Measurements from ENCODE around the gene PLBD1.

PLBD1 gene

DNA sequence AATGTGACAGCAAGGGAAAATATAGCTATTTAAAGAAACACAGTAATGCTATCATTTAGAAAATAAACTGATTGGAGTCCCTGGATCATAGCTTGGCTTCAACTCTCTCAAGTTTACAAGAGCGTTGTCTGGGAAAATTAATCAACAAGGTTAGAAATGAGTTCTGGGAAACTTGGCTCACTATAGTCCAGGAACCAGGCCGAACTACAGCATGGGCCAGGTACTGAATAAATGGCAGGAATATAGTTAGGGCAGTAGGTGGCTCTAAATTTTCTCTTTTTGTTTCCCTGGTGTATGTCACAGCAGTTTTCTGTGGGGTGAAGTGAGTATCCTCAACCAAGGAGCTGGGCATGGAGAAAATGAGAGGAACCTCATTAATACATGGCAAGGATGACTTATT is 72.4 kb downstream of the PLBD1 start:
- no peak for DNase-seq

DNA sequence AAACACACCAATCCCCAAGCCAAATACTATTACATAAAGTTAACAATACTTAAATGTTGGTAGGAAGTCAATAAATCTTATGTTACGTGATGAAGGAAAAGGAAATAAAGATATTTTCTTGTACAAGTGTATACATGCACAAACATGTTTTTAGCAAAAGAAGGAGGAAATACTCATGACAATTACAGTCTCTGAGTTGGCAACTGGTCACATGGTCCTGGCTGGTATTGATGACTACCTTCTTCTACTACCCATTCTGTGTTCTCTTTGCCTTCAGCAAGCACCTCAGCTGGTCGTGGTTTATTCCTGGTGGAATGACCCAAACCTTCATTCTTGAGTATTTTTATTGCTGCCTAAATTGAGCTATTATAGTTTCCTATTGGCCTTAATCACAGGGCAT is 84.8 kb downstream of the PLBD1 start:
- DNase-seq: no peak

DNA sequence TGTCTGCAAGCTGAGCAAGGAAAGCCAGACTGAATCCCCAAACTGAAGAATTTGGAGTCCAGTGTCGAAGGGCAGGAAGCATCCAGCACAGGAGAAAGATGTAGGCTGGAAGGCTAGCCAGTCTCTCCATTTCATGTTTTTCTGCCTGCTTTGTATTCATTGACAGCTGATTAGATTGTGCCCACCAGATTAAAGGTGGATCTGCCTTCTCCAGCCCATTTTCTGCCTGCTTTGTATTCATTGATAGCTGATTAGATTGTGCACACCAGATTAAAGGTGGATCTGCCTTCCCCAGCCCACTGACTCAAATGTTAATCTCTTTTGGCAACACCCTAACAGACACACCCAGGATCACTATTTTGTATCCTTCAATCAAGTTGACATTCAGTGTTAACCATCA is 85.3 kb downstream of the PLBD1 start:
- no peak for DNase-seq

DNA sequence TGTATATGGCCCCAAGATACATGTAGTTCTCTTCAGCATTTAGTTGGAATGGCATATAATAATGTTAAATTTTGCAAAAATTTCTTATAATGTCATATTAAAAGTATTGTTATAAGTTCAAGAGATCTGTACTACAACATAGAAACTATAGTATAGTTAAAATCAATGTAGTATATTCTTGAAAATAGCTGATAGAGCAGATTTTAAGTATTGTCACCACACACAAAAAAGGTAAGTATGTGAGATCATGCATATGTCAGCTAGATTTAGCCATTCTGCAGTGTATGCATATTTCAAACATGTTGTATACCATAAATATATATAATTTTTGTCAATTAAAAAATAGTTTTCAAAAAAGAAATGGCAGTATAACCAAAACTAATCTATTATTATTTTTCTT is 86.5 kb downstream of the PLBD1 start:
- no peak for DNase-seq

DNA sequence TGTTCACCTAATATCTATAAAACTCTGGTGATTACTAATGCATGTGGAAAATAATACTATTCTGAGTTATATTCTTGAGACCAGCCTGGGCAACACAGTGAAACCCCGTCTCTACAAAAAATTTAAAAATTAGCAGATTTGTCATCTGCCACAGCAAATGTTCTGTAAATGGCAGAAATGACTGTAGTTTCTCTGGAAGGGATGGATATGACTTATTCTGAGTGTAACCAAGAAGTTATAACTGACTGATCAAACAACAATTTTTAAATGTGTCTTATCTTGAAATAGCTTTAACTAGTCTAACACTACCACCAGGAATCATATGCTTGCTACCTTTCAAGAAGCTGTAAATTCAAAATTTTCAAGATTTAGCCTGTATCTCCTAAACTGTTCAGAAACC is 88.7 kb downstream of the PLBD1 start:
- DNase-seq: no peak

DNA sequence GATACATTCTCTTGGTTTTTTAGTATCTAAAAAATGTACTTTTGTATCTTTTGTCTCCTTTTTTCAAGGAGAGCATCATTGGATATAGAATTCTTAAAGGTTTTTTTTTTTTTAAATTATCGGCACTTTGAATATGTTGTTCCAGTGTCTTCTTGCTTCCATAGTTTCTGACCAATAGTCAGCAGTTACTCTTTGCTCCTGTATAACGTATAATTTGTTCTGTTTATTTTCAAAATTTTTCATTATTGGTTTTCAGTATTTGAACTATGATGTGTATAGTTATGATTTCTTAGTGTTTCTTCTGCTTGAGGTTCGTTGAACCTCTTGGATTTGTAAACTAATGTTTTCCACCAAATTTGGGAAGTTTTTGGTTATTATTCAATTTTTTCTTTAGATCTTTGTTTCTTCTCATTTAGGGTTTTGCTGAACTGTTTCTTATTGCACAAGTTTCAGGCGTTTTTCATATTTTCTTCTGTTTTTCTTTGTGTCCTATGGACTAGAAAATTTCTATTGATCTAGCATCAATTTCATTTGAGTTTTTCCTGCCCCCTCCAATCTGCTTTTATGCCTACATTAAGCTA is 93.9 kb downstream of the PLBD1 start:
- DNase-seq: no peak

DNA sequence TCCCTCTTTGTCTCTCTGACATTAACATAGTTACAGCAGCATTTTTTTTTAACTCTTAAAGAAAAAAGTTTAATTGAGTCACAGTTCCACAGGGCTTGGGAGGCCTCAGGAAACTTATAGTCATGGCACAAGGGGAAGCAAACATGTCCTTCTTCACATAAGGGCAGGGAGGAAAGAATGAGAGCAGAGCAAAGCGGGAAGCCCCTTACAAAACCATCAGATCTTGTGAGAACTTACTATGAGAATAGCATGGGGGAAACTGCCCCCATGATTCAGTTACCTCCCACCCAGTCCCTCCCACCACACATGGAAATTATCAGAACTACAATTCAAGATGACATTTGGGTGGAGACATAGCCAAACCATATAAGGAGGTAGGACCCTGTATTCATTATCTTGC is 96.2 kb downstream of the PLBD1 start:
- no peak for DNase-seq

DNA sequence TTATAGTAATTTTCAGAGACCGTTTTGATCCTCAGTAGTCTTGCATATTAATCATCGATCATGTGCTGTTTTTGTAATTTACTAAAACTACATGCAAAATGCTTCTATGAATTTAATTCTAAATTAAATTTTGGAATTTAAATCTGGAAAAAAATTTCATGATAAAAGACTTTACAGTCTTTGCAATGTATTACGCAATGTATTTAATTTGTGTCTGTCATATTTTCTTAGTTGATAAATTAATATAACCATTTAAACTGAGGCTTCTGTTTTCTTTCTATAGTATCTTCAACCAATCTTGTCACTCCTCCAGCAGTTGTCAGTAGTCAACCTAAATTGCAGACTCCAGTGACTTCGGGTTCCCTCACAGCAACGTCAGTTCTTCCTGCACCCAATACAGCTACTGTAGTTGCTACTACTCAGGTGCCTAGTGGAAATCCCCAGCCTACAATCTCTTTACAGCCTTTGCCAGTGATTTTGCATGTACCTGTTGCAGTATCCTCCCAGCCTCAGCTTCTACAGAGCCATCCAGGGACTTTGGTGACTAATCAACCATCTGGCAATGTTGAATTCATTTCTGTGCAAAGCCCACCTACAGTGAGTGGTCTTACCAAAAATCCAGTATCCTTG is 107.4 kb downstream of the PLBD1 start:
- DNase-seq: no peak

DNA sequence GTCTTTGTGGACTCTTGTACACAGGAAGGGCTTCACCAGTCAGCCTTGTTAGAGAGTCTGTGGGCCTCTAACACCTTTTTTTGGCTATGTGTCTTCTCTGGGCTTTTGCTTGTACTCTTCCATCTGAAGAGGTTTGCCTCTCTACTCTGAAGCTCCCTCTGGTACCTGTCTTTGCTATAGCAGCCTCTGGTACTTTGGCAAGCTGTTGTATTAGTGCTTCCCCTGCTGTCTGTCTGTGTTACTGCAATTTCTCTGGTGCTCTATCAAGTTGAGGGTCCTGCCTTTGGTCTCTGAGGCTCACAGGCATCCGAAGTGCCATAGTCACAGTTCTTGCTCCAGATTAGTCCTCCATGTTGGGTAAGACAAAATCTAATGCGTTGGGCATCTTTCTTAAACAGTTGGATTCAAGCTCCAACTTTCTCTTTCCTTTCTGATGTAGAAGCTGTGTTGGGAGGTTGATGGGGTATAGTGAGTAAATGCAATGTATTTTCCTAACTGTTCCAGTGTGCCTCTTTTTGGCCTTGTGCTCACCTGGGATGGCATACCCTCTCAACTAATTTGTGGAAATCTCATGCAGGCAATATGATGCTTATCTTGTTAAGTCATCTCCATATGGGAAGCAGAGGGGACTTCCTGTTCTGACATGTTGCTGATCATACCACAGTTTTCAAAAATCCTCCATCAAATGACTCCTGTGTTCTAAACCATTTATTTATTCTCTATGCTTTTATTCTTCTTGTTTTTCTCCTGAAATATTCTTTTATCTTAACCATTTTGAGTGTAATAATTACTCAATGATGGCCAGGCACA is 113.4 kb downstream of the PLBD1 start:
- DNase-seq: no peak

Measured in NCI-H748 treated with DMSO at 0.1 percent for 48 hours (cell line).